Urinary bladder (tissue), 4 donors: ENCODE results near the gene CD8A. TPM values are rescaled to one million over a fixed set of nuclear protein-coding genes. Genes with fewer than 3 reads are reported as not detected.

Experiments used
- DNase-seq: peaks from one replicate; pipeline ENCODE4 v3.0.0-alpha.2; 2015; ENCODE audit errors: extremely low spot score
- H3K27ac ChIP-seq: one replicate; pipeline ENCODE4 v1.5.1; 2013; ENCODE audit warnings: low read depth, mild to moderate bottlenecking, moderate library complexity
- H3K36me3 ChIP-seq: one replicate; pipeline ENCODE4 v1.6.1; 2013; ENCODE audit warnings: mild to moderate bottlenecking, moderate library complexity; ENCODE audit not compliant: insufficient read depth
- H3K4me1 ChIP-seq: one replicate; pipeline ENCODE4 v1.6.1; 2013; ENCODE audit warnings: mild to moderate bottlenecking, moderate library complexity; ENCODE audit not compliant: insufficient read depth
- H3K4me3 ChIP-seq: one replicate; pipeline ENCODE4 v1.5.1; 2013; ENCODE audit warnings: low read depth, low read length
- whole genome bisulfite sequencing: extraction: QIAGEN DNeasy Blood & Tissue Kit; methylation state at CpG from one replicate; pipeline ENCODE4 v1.1.7; 2013; 5-methylcytosine and 5-hydroxymethylcytosine counted together
- polyA plus RNA-seq: library from polyadenylated mRNA; stranded (reverse); fragments of 200-250 nt; gene quantifications from one replicate; pipeline ENCODE4 v1.2.3, GENCODE V29; 2013
- total RNA-seq: library from RNA; depleted of rRNA; stranded (reverse); fragments of >200 nt; gene quantifications from one replicate; pipeline ENCODE4 v1.2.3, GENCODE V29; 2014
- donor health status: healthy with polysubstance abuse.
- donor health status: healthy.

The CD8A gene
- total and polyA plus RNA-seq, 2 donors: 2.1 TPM; not detected in 1

DNA sequence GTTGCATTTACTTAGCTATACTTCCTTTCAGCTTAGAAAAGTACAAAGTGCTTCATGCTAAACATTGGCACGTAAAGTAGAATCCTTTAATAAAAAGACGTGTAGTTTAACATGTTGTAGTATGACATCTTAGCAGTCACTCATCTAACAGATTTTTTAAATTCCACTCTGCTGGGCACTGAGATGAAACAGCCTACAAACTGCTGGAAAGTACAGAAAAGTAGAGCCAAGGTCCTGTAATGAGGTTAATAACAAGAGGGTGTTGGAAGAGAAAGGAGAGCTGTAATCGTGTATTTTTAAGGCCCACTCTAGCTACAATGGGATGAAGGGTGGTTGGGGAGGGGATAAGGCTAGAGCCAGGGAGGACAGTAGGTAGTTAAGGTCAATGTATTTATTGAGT, 10.7 kb downstream of the CD8A start:
- 66% methylated on average over 3 of the region's 3 CpGs for WGBS
- no peak for DNase-seq

DNA sequence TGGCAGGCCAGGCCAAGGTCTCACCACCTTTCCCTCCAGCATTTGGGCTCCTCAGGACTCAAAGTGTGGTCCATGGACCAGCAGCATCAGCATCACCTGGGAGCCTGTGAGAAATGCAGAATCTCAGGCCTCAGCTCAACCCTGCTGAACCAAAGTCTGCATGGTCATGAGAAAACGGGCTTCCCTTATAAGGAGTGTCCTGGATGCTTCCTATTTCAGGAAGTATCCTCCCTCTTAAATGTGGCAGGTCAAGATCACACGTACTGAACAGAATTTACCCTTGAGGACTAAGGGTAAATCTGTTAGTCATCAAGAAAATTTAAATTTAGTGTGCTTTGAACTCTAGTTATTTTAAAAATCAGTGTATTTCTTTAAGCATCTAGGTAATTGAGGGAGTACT, 11.8 kb downstream of the CD8A start:
- no peak overlapping the region for H3K27ac ChIP-seq
- no peak for DNase-seq
- 48% methylated on average over 2 of the region's 2 CpGs for WGBS

More for the DNA sequence above, 10.7 kb downstream of the CD8A start:
- peaks cover 1% of the 10 kb centered on the region for H3K36me3 ChIP-seq
- no peak overlapping the region for H3K27ac ChIP-seq
- H3K4me1 ChIP-seq: no peaks in the 10 kb centered on the region
- H3K4me3 ChIP-seq: no peak overlapping the region

DNA sequence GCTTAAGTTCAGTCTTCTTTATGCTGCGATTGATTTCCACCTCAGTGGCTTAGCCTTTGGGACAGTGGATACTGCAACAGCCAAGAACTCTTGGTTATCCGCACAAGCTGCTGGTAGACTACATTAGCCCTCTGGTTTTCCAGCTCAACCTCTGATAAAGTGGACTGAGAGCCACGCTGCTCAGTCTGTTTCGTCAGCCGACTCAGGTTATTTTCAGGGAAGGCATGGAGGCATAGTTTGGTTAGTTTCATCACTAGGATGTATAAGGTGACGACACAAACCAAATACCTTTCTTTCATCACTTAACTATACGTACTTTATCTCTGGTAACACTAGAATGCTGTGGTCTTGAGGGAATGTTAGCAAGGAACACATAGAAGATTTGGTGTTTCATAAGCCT, 14.2 kb downstream of the CD8A start:
- DNase-seq: no peak
- 90% methylated on average over 7 of the region's 7 CpGs for WGBS
- Histone ChIP-seq H3K36me3 (peaks cover 4% of the 10 kb centered on the region), H3K27ac (no peak overlapping the region), H3K4me1 (no peaks in the 10 kb centered on the region), H3K4me3 (no peak overlapping the region)

More for the DNA sequence above, 11.8 kb downstream of the CD8A start:
- H3K4me3 ChIP-seq: no peak overlapping the region
- H3K4me1 ChIP-seq: no peaks in the 10 kb centered on the region
- peaks cover 1% of the 10 kb centered on the region for H3K36me3 ChIP-seq

DNA sequence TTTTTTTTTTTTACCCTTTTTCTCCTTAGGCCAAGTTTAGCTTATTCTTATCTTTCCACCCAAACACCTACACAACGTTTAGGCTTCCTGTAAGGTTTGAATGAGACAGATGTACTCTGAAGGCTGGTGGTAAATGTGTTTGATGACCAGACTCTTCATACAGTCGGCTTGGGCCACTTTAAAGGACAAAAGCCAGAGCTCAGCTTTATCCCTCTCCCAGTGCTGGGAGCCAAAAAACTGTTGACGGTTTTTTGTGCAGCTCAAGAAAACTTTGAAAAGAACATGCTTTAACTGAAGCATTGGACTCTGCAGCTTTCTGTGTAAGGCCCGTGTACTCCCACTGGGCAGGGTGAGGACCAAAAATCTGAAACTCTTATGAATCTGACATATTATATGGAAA, 15.4 kb downstream of the CD8A start:
- WGBS: 35% methylated on average over 4 of the region's 4 CpGs
- no peak overlapping the region for H3K27ac ChIP-seq
- no peak overlapping the region for H3K4me3 ChIP-seq
- peaks cover 9% of the 10 kb centered on the region for H3K36me3 ChIP-seq
- no peaks in the 10 kb centered on the region for H3K4me1 ChIP-seq
- no peak for DNase-seq

DNA sequence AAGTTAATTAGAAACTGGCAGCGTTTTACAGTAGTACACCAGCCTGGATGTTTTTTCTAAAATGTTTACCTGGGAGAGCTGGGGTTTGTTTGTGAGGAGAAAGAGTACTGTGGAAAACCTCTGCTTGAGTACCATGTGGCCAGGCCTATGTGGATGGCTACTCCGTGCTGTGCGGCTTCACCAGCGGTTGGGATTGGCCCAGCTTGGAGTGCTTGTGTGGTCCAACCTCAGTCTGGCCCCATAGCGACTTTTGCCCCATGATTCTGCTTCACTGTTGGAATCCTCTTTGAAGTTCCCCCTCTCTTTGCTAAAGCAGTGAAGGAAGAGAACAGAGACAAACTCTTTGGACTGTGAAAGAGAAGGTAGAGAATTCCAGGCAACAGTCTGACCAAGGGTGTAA, 15.9 kb downstream of the CD8A start:
- 70% methylated on average over 5 of the region's 5 CpGs for WGBS

DNA sequence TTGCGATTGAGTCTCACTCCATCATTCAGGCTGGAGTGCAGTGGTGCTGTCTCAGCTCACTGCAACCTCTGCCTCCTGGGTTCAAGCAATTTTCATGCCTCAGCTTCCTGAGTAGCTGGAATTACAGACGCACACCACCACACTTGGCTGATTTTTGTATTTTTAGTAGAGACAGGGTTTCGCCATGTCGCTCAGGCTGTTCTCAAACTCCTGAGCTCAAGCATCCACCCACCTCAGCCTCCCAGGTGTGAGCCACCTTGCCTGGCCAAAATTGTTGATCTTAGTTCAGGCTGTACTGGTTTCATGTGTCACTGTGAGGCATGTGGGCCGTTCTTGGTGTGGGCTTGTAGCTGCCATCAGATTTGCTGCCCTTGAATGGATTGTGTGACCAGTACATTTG, 18.1 kb downstream of the CD8A start:
- Histone ChIP-seq H3K36me3 (peaks cover 10% of the 10 kb centered on the region), H3K27ac (no peak overlapping the region), H3K4me3 (no peak overlapping the region), H3K4me1 (no peaks in the 10 kb centered on the region)
- 74% methylated on average over 5 of the region's 5 CpGs for WGBS
- DNase-seq: no peak

More for the DNA sequence above, 15.9 kb downstream of the CD8A start:
- Histone ChIP-seq H3K36me3 (peaks cover 9% of the 10 kb centered on the region), H3K4me3 (no peak overlapping the region), H3K27ac (no peak overlapping the region), H3K4me1 (no peaks in the 10 kb centered on the region)
- DNase-seq: no peak

DNA sequence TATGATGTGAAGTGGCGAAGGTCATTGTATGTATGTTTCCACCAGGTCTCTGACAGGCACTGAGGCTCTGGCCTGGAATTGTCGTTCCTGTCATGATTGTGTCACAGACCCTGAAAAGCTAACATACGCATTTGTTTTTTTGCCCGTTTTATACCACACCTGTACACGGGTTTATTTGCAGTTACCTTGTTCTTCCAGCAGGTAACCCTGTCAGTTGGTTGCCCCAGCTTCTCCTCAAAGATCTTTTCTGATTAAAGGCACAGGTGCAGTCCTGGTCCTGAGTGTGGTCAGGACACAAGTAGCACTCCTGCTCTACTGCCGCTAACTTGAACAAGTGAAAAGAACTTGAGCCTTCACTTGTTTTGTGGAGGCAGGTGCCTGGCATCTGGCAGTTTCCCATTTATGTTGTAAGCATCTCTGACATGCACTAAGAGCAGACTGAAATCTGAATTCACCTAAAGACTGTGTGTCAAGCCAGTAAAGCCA, 19.9 kb downstream of the CD8A start:
- WGBS: 92% methylated on average over 6 of the region's 6 CpGs
- H3K27ac ChIP-seq: no peak overlapping the region
- peaks cover 9% of the 10 kb centered on the region for H3K36me3 ChIP-seq
- no peaks in the 10 kb centered on the region for H3K4me1 ChIP-seq
- H3K4me3 ChIP-seq: no peak overlapping the region
- no peak for DNase-seq

DNA sequence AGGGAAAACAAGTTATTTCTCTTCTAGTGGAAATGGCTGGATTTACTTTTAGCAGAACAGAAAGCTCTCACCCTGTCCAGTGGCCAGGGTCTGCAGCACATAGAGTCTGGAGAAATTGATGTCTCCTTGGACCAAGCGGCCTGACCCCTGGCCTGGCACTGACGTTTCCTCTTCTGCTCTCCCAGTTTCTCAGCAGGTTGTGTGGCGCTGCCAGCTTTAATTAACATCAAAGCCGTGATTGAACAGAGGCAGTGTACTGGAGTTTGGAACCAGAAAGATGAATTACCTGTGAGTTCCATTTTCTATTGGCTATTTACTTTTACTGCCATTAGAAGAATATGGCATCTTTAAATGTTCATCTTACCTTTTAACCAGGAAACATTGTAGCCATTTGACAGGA, 20.9 kb downstream of the CD8A start:
- no peak for DNase-seq
- WGBS: 89% methylated on average over 4 of the region's 4 CpGs
- Histone ChIP-seq H3K4me1 (no peaks in the 10 kb centered on the region), H3K36me3 (peaks cover 9% of the 10 kb centered on the region), H3K4me3 (no peak overlapping the region), H3K27ac (no peak overlapping the region)

DNA sequence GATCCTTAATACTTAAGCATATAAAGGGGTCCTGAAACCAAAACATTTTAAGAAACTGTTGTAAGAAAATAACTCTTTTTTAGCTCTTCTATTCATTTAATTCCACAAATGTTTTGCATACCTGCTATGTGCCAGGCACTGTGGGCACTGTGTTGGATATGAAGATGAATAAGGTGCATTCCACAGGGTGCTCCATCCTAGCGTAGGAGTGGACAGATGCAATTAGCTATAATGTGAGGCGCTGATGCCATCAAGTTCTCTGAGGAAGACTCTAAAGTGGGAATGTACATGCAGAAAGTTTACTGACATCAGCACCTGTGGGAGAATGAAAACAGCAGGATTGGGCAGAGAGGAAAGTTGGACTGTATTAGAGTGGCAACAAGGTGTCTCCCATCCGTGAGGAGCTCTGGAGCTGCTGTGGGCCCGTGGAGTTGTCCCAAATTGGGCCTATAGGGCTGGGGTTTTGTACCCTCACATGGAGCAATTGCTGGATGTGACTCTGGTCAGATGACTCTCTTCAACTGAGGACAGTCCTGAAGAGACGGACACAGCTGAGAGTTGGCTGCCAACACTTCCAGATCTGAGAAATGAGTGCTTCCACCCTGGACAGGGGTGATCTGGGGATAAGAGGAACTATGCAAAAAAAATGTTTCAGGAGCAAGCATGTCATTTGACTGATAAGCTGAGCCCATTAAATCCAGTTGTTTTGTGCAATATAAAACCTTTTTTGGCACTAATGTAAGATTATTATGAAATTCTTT, 22.3 kb downstream of the CD8A start:
- 84% methylated on average over 5 of the region's 5 CpGs for WGBS
- Histone ChIP-seq H3K4me1 (no peaks in the 10 kb centered on the region), H3K36me3 (peaks cover 9% of the 10 kb centered on the region), H3K27ac (no peak overlapping the region), H3K4me3 (no peak overlapping the region)
- no peak for DNase-seq

DNA sequence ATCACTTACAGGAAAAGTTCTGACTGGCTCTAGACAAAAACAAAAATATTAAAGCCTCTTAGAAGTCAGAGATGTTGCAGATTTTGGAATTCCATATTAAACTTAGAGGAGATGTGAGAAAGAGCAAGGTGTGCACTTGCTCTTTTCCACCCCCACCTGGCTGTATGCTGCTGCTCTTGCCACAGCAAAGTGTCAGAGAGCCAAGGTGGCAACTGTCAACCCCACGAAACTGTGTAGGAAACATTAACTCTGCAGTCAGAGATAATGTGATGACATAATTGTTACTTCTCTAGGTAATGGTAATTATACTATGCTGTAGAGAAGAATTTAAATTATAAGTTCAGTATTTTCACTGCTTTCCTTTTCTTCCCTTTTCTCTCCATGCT, 25.4 kb downstream of the CD8A start:
- Histone ChIP-seq H3K27ac (no peak overlapping the region), H3K4me1 (no peaks in the 10 kb centered on the region), H3K36me3 (peaks cover 2% of the 10 kb centered on the region), H3K4me3 (no peak overlapping the region)
- 83% methylated on average over 1 of the region's 1 CpG for WGBS
- no peak for DNase-seq

DNA sequence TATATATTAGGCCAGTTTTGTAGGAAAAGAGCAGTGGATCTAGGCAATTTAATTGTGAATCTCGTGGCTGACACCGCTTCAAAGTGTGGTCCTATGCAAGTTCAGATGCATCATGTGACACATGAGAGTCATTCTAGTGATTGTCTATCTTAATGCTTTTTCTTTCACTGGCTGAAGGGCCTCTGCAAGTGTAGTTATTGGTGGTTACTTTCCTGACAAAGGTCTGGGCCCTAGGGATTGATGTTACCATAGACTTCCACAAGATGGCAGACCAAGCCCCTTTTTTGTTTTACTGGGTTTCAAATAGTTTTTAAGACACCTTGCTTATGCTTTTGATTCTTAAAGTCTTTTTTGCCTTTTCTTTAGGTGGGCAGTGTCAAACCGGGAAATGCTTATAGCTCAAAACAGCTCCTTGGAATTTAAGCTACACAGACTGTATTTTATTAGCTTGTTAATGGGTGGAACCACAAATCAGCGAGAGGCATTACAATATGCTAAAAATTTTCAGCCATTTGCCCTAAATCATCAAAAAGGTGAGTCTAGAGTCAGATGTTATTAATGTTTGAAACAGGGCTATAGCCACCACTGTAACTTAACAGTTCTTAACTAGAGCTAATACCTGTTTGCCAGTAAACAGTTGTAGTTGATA, 25.9 kb downstream of the CD8A start:
- no peak overlapping the region for H3K27ac ChIP-seq
- peaks cover 2% of the 10 kb centered on the region for H3K36me3 ChIP-seq
- no peaks in the 10 kb centered on the region for H3K4me1 ChIP-seq
- 70% methylated on average over 4 of the region's 4 CpGs for WGBS
- no peak overlapping the region for H3K4me3 ChIP-seq
- DNase-seq: no peak

DNA sequence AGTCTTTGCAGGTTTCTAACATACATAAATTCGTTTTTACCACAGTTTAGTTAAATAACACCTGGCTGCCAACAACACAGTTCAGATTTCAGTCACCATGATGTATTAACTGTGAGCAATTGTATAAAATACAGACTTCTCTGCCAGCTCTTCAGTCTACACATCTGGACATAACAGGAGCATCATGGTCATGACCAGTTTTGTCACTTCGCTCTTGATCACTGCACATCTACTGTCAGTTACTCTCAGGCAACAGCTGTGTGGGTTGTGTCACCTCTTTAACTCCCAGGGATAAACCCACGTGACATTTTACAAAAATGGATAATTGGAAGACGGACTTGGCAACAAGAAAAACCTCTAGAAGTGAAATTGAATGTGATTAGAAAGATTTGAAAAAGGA, 30.3 kb downstream of the CD8A start:
- DNase-seq: no peak
- 86% methylated on average over 4 of the region's 4 CpGs for WGBS

DNA sequence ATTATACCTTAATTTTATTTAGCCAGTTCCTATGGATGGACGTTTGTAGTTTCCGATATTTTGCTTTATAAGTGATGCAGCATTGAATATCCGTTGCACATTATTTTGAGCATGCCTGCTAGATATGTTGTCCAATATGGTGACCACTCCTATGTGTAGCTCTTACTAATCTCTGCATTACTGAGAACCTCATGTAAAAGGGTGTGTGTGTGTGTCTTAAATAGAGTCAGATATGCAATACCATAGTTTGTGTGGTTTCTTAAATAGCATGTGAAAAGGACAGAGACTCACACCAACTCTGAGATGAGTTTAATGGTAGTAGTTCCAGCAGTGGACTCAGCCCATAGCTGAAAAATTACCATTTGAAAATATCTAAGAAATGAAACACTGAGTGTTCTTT, 32.3 kb downstream of the CD8A start:
- no peak for DNase-seq
- WGBS: 96% methylated on average over 3 of the region's 3 CpGs
- no peak overlapping the region for H3K27ac ChIP-seq
- no peaks in the 10 kb centered on the region for H3K4me1 ChIP-seq
- no peak overlapping the region for H3K4me3 ChIP-seq
- H3K36me3 ChIP-seq: peaks cover 2% of the 10 kb centered on the region

More for the DNA sequence above, 30.3 kb downstream of the CD8A start:
- Histone ChIP-seq H3K27ac (no peak overlapping the region), H3K4me3 (no peak overlapping the region), H3K36me3 (no peaks in the 10 kb centered on the region), H3K4me1 (no peaks in the 10 kb centered on the region)

DNA sequence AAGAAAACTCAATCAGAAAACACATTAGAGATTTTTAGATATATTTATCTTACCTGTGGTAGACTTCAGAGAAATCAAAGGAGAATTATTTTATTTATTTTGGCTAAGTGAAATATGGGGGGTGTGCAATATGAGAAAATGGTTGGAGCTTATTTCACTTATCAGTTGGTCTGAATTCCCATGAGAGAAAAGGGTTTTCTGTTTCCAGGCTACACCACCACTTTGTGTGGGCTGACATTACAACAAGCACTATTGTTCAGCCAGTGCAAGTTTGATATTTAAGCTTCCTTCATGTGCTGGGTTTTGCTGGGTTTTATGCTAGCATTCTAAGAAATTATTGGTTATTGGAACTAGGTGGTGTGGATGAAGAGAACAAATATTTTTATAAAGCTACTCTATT, 37.1 kb downstream of the CD8A start:
- no peaks in the 10 kb centered on the region for H3K4me1 ChIP-seq
- no peak for DNase-seq
- H3K4me3 ChIP-seq: no peak overlapping the region
- H3K27ac ChIP-seq: no peak overlapping the region
- H3K36me3 ChIP-seq: peaks cover 6% of the 10 kb centered on the region
